Subcutaneous adipose tissue (tissue), 4 donors: ENCODE results near the gene ITGB3BP. TPM values are rescaled to one million over a fixed set of nuclear protein-coding genes. Genes with fewer than 3 reads are reported as not detected.

Source experiments
- total RNA-seq, 4 donors: library from RNA; depleted of rRNA; stranded (reverse); fragments of >200 nt; gene quantifications; one replicate each; pipeline ENCODE4 v1.1.0, GENCODE V29; 2016
- TF ChIP-seq, protein P1 (sequence below): fragments of 450-650 bp; IDR thresholded peaks from one replicate; pipeline ENCODE4 v1.5.1; 2016; ENCODE audit warnings: low read depth, mild to moderate bottlenecking, control low read depth, antibody characterized with exemption, moderate library complexity

ITGB3BP gene
- total RNA-seq, 4 donors from 2014 or later = 9.2 to 10.2 (median 9.9) TPM

GRCh38 chr1:63509718-63510117 lies 13.3 kb downstream of the ITGB3BP start:
- TF ChIP-seq, protein P1, sequence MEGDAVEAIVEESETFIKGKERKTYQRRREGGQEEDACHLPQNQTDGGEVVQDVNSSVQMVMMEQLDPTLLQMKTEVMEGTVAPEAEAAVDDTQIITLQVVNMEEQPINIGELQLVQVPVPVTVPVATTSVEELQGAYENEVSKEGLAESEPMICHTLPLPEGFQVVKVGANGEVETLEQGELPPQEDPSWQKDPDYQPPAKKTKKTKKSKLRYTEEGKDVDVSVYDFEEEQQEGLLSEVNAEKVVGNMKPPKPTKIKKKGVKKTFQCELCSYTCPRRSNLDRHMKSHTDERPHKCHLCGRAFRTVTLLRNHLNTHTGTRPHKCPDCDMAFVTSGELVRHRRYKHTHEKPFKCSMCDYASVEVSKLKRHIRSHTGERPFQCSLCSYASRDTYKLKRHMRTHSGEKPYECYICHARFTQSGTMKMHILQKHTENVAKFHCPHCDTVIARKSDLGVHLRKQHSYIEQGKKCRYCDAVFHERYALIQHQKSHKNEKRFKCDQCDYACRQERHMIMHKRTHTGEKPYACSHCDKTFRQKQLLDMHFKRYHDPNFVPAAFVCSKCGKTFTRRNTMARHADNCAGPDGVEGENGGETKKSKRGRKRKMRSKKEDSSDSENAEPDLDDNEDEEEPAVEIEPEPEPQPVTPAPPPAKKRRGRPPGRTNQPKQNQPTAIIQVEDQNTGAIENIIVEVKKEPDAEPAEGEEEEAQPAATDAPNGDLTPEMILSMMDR = no peak

DNA sequence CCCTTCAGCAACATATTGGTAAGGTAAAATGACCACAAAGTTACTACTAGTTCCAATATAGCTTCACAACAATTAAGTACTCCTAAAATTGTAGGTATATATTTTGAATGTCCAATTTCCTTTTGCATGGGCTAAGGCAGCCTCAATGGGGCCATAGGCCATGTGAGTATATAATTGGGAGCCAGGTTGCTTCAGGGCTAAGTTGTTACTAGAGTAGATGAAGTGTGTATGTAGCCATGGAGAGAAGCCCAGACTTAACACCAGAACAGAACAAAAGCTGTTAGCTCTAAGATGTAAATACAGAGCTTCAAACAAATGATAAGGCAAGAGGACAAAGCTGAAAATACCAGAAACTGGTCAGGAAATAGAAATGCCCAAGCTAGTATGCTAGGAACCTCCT lies 16.2 kb downstream of the ITGB3BP start:
- TF ChIP-seq, protein P1 = no peak

- TF ChIP-seq, protein P1 = no peak
Measured at GRCh38 chr1:63501256-63501655, 21.8 kb downstream of the ITGB3BP start.

GRCh38 chr1:63498106-63498505 lies 24.9 kb downstream of the ITGB3BP start:
- TF ChIP-seq, protein P1 = no peak

DNA sequence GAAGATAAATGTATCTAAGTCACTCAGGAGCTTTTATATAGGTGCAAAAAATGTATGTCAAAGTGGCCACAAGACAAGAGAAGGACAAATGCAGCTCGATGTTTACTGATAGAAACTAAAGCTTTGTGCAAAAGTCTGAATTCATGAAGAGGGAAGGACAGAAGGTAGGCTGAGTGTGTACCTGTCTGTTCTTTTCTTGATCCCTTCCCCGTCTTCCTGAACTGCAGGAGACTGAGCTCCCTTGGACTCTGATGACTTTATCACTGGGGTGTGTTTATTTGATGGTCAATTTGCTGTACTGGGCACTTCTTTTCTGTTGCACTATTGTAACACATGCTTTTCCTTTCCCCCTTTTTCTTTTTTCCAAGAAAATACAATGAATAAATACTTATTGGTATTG lies 25.4 kb downstream of the ITGB3BP start:
- TF ChIP-seq, protein P1 = no peak

GRCh38 chr1:63487336-63488065 lies 35.5 kb downstream of the ITGB3BP start:
- TF ChIP-seq, protein P1 = no peak

GRCh38 chr1:63486629-63487028 lies 36.4 kb downstream of the ITGB3BP start:
- TF ChIP-seq, protein P1 = no peak
